Fibroblast of lung (primary cell): ENCODE results near the gene CIB4. TPM values are rescaled to one million over a fixed set of nuclear protein-coding genes. Genes with fewer than 3 reads are reported as not detected.

Experiments used
- DNase-seq, 2 donors: peaks; one replicate each; pipeline versions ENCODE4 v3.0.0 to v3.0.0-alpha.2; 2010; ENCODE audit warnings: low read depth in 2 of 2
- H2AFZ ChIP-seq: 2 replicates; pipeline ENCODE4 v1.5.1; 2012; ENCODE audit warnings: low read length, control low read depth, inconsistent platforms
- H3K27ac ChIP-seq: 2 replicates; pipeline ENCODE4 v1.5.1; 2011; ENCODE audit warnings: low read length, control low read depth; ENCODE audit not compliant: insufficient read depth
- H3K27me3 ChIP-seq: 2 replicates; pipeline ENCODE4 v1.5.1; 2011; ENCODE audit warnings: mild to moderate bottlenecking, low read length; ENCODE audit not compliant: control insufficient read depth, insufficient read depth
- H3K36me3 ChIP-seq: 2 replicates; pipeline ENCODE4 v1.5.1; 2011; ENCODE audit warnings: low read length; ENCODE audit not compliant: control insufficient read depth, insufficient read depth
- H3K4me1 ChIP-seq: 2 replicates; pipeline ENCODE4 v1.5.1; 2011; ENCODE audit warnings: low read length; ENCODE audit not compliant: control insufficient read depth, insufficient read depth; ENCODE audit errors: extremely low read depth
- H3K4me2 ChIP-seq: 2 replicates; pipeline ENCODE4 v1.5.1; 2011; ENCODE audit warnings: low read length, control low read depth; ENCODE audit not compliant: insufficient read depth; ENCODE audit errors: extremely low read depth
- H3K4me3 ChIP-seq, 4 experiments: fragments of 200-600 bp in 1 of 4; sonication (generic) in 1 of 4; replicated peaks in 1 of 4; 2 replicates each; pipeline ENCODE4 v1.5.1; 2011 to 2016; ENCODE audit warnings: low read length in 4 of 4, low read depth in 3 of 4, mild to moderate bottlenecking in 3 of 4, control low read depth in 2 of 4, inconsistent platforms in 1 of 4, mixed read lengths in 1 of 4; ENCODE audit not compliant: insufficient read depth in 1 of 4; ENCODE audit errors: control extremely low read depth in 1 of 4
- H3K79me2 ChIP-seq: 2 replicates; pipeline ENCODE4 v1.5.1; 2012; ENCODE audit warnings: mild to moderate bottlenecking, low read length, inconsistent platforms; ENCODE audit not compliant: control insufficient read depth, insufficient read depth
- H3K9ac ChIP-seq: 2 replicates; pipeline ENCODE4 v1.5.1; 2011; ENCODE audit warnings: mild to moderate bottlenecking, low read length, control low read depth; ENCODE audit not compliant: insufficient read depth
- H3K9me3 ChIP-seq: 2 replicates; pipeline ENCODE4 v1.5.1; 2012; ENCODE audit warnings: low read depth, low read length; ENCODE audit not compliant: control insufficient read depth, insufficient read depth
- H4K20me1 ChIP-seq: 2 replicates; pipeline ENCODE4 v1.5.1; 2011; ENCODE audit warnings: low read length; ENCODE audit not compliant: control insufficient read depth, insufficient read depth; ENCODE audit errors: extremely low read depth
- CTCF ChIP-seq, 2 donors: IDR thresholded peaks in 1 of 2; conservative IDR thresholded peaks in 1 of 2; 1 replicate in 1 of 2; 2 replicates in 1 of 2; pipeline ENCODE4 v1.5.1; 2011 to 2012; ENCODE audit warnings: low read length in 2 of 2, control low read depth in 1 of 2, inconsistent platforms in 1 of 2, low read depth in 1 of 2, mild to moderate bottlenecking in 1 of 2
- EZH2 ChIP-seq: IDR thresholded peaks from 2 replicates; pipeline ENCODE4 v1.5.1; 2012; ENCODE audit warnings: low read length, control low read depth, mild to moderate bottlenecking; ENCODE audit errors: missing control alignments
- polyA plus RNA-seq, 2 donors: library from polyadenylated mRNA; depleted of rRNA in 1 of 2; stranded (reverse) in 1 of 2; unstranded in 1 of 2; fragments of >200 nt; gene quantifications; 2 replicates each; pipeline ENCODE4 v1.2.1, GENCODE V29; 2011 to 2012; ENCODE audit warnings: missing spikeins in 1 of 2
- total RNA-seq: library from RNA; depleted of rRNA; stranded (reverse); fragments of >200 nt; gene quantifications from 2 replicates; pipeline ENCODE4 v1.2.1, GENCODE V29; 2014

Gene CIB4
- total and polyA plus RNA-seq, 2 donors (not counting 1 experiment from before 2014, with no cell fraction given), result not detected

- H3K4me2 ChIP-seq, result no peak overlapping the region
- TF ChIP-seq CTCF (conservative IDR thresholded peaks at IDR 0.05 in 1 of 2, IDR thresholded peaks at IDR 0.05 in 1 of 2; ENCODE audit: low read depth in 1 of 2, low read length in 2 of 2), result no peak
- no peak for TF ChIP-seq EZH2
- peak in 1 of 2 donors; percentile 49 for DNase-seq
- H3K9ac ChIP-seq, result no peak overlapping the region
- no peaks in the 10 kb centered on the region for H4K20me1 ChIP-seq
- peaks cover 7% of the 10 kb centered on the region for H3K27me3 ChIP-seq
- peaks cover 4% of the 10 kb centered on the region for H3K4me1 ChIP-seq
- no peaks in the 10 kb centered on the region for H3K79me2 ChIP-seq
- no peak overlapping the region for H3K27ac ChIP-seq
- H3K9me3 ChIP-seq, result no peaks in the 10 kb centered on the region
- H3K36me3 ChIP-seq, result no peaks in the 10 kb centered on the region
- no peak overlapping the region for H3K4me3 ChIP-seq
- H2AFZ ChIP-seq, result no peak overlapping the region
Observed at GRCh38 chr2:26621469-26622199, 19.5 kb downstream of the CIB4 start.

- peaks cover 4% of the 10 kb centered on the region for H3K4me1 ChIP-seq
- no peak overlapping the region for H3K9ac ChIP-seq
- no peaks in the 10 kb centered on the region for H3K79me2 ChIP-seq
- no peak overlapping the region for H3K27ac ChIP-seq
- TF ChIP-seq CTCF (conservative IDR thresholded peaks at IDR 0.05 in 1 of 2, IDR thresholded peaks at IDR 0.05 in 1 of 2; ENCODE audit: low read depth in 1 of 2, low read length in 2 of 2) (no peak), EZH2 (no peak)
- H3K27me3 ChIP-seq, result peaks cover 19% of the 10 kb centered on the region
- no peaks in the 10 kb centered on the region for H4K20me1 ChIP-seq
- DNase-seq, result no peak
- no peak overlapping the region for H2AFZ ChIP-seq
- no peaks in the 10 kb centered on the region for H3K9me3 ChIP-seq
- H3K4me2 ChIP-seq, result no peak overlapping the region
- no peak overlapping the region for H3K4me3 ChIP-seq
- H3K36me3 ChIP-seq, result no peaks in the 10 kb centered on the region
Observed at GRCh38 chr2:26620031-26620605, 21.0 kb downstream of the CIB4 start.

- TF ChIP-seq CTCF (conservative IDR thresholded peaks at IDR 0.05 in 1 of 2, IDR thresholded peaks at IDR 0.05 in 1 of 2; ENCODE audit: low read depth in 1 of 2, low read length in 2 of 2) (no peak), EZH2 (no peak)
- Histone ChIP-seq H3K4me1 (peaks cover 4% of the 10 kb centered on the region), H4K20me1 (no peaks in the 10 kb centered on the region), H3K27me3 (peaks cover 25% of the 10 kb centered on the region), H3K79me2 (no peaks in the 10 kb centered on the region), H3K4me3 (no peak overlapping the region), H3K27ac (no peak overlapping the region), H3K36me3 (no peaks in the 10 kb centered on the region), H3K9ac (no peak overlapping the region), H2AFZ (no peak overlapping the region), H3K4me2 (no peak overlapping the region), H3K9me3 (no peaks in the 10 kb centered on the region)
- DNase-seq, result no peak
Observed at GRCh38 chr2:26619521-26619951, 21.6 kb downstream of the CIB4 start.
